Daoy (cell line): Measurements from ENCODE around the gene GNG3. TPM values are rescaled to one million over a fixed set of nuclear protein-coding genes. Genes with fewer than 3 reads are reported as not detected.

Source experiments
- DNase-seq: peaks from one replicate; pipeline ENCODE4 v3.0.0-alpha.2; 2015; ENCODE audit warnings: low read depth
- total RNA-seq: library from RNA; depleted of rRNA; stranded (reverse); fragments of >200 nt; shearing (Covaris generic); gene quantifications from 2 replicates; pipeline ENCODE4 v1.2.3, GENCODE V29; 2014; rRNA removed

Gene GNG3
- total RNA-seq, 1 experiment from 2014 or later: not detected

- no peak for DNase-seq
These were observed 50.6 kb downstream of the GNG3 start for GRCh38 chr11:62757846-62758788.

Other genes starting within 250 kb of the GNG3 start
- 92.3 and 107 TPM in 2 replicates for gene AHNAK, start 160.9 kb upstream of the GNG3 start, total RNA-seq
- 1,694 and 1,735 TPM in 2 replicates for gene EEF1G, start 133.8 kb upstream of the GNG3 start, total RNA-seq
- gene TUT1, start 116.2 kb upstream of the GNG3 start, total RNA-seq: 12.4 and 13.8 TPM in 2 replicates
- 123 and 124 TPM in 2 replicates for gene MTA2, start 105.8 kb upstream of the GNG3 start, total RNA-seq
- gene EML3, start 94.9 kb upstream of the GNG3 start, total RNA-seq: 18.0 and 19.3 TPM in 2 replicates
- gene ROM1, start 94.4 kb upstream of the GNG3 start, total RNA-seq: 0.33 and 2.7 TPM in 2 replicates
- 15.0 and 17.9 TPM in 2 replicates for gene B3GAT3, start 85.7 kb upstream of the GNG3 start, total RNA-seq
- 128 and 165 TPM in 2 replicates for gene GANAB, start 61.1 kb upstream of the GNG3 start, total RNA-seq
- gene INTS5, start 54.4 kb upstream of the GNG3 start, total RNA-seq: 15.4 TPM in 2 replicates
- 86.3 and 116 TPM in 2 replicates for gene C11orf98, start 42.5 kb upstream of the GNG3 start, total RNA-seq
- 3.2 and 14.3 TPM in 2 replicates for gene CSKMT, start 42.4 kb upstream of the GNG3 start, total RNA-seq
- gene UQCC3, start 36.0 kb upstream of the GNG3 start, total RNA-seq: 7.7 and 17.7 TPM in 2 replicates
- gene LBHD1, start 35.4 kb upstream of the GNG3 start, total RNA-seq: 4.9 and 6.0 TPM in 2 replicates
- 132 and 157 TPM in 2 replicates for gene UBXN1, start 28.6 kb upstream of the GNG3 start, total RNA-seq
- 0.98 TPM in 1 of 2 replicates, not detected in the other for gene LRRN4CL, start 18.1 kb upstream of the GNG3 start, total RNA-seq
- 56.9 and 79.5 TPM in 2 replicates for gene BSCL2, start 252 bp upstream of the GNG3 start, total RNA-seq
- 6.8 and 8.2 TPM in 2 replicates for gene HNRNPUL2, start 19.8 kb downstream of the GNG3 start, total RNA-seq
- gene TTC9C, start 20.8 kb downstream of the GNG3 start, total RNA-seq: 36.7 and 51.0 TPM in 2 replicates
- gene ZBTB3, start 46.5 kb downstream of the GNG3 start, total RNA-seq: 9.2 and 11.7 TPM in 2 replicates
- 94.5 and 97.1 TPM in 2 replicates for gene POLR2G, start 53.9 kb downstream of the GNG3 start, total RNA-seq
- gene TAF6L, start 63.7 kb downstream of the GNG3 start, total RNA-seq: 18.3 and 27.4 TPM in 2 replicates
- 40.8 and 64.5 TPM in 2 replicates for gene TMEM179B, start 79.7 kb downstream of the GNG3 start, total RNA-seq
- gene TMEM223, start 84.3 kb downstream of the GNG3 start, total RNA-seq: 23.2 and 32.2 TPM in 2 replicates
- gene NXF1, start 97.8 kb downstream of the GNG3 start, total RNA-seq: 28.4 and 29.3 TPM in 2 replicates
- gene STX5, start 124.4 kb downstream of the GNG3 start, total RNA-seq: 26.0 and 28.2 TPM in 2 replicates
- not detected in 2 replicates for gene TEX54, start 125.2 kb downstream of the GNG3 start, total RNA-seq
- gene WDR74, start 131.9 kb downstream of the GNG3 start, total RNA-seq: 147 and 152 TPM in 2 replicates
- gene SLC3A2, start 173.2 kb downstream of the GNG3 start, total RNA-seq: 137 and 170 TPM in 2 replicates
- not detected in 2 replicates for gene CHRM1, start 213.7 kb downstream of the GNG3 start, total RNA-seq